HG02970 (cell line): ENCODE results near the gene DNALI1.
A peak's percentile ranks its signal among the peaks of the same experiment; 100 is the strongest.
"Not testable (repeated sequence)": the region's sequence is repeated elsewhere in the genome, so short reads cannot be mapped to it uniquely, and the experiment has no call there.

ENCODE experiments used
- ATAC-seq: cut with Tn5 transposase; IDR thresholded peaks from one replicate; pipeline ENCODE4 v1.9.1; 2021; ENCODE audit warnings: mild to moderate bottlenecking, moderate library complexity, moderate number of reproducible peaks; ENCODE audit not compliant: unreplicated experiment, low FRiP score

DNALI1 gene

GRCh38 chr1:37556712-37557196 is at the start of gene DNALI1:
DNALI1 (plus strand) TSS chr1:37556940; CDS start chr1:37556995, 55 bp downstream.
- ATAC-seq = no peak

DNA sequence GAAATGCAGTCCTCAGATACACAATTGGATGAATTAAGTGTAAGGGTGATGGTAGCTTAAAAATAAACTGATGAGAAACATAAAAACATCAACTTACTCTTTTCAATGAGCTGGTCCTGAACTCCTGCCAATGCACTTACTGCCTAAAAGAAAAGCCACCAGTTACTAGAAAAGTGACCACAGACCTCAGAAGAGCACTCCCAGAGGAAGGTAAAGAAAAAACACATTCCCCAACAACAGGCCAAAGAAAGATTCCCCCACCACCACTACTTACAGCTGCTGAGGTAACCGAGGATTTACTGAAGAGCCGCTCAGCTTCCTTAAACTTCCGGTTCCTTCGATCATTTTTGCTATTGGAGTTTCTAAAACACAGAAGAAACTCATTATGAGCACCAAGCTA is 47.6 kb upstream of the DNALI1 start:
- ATAC-seq = no peak

DNA sequence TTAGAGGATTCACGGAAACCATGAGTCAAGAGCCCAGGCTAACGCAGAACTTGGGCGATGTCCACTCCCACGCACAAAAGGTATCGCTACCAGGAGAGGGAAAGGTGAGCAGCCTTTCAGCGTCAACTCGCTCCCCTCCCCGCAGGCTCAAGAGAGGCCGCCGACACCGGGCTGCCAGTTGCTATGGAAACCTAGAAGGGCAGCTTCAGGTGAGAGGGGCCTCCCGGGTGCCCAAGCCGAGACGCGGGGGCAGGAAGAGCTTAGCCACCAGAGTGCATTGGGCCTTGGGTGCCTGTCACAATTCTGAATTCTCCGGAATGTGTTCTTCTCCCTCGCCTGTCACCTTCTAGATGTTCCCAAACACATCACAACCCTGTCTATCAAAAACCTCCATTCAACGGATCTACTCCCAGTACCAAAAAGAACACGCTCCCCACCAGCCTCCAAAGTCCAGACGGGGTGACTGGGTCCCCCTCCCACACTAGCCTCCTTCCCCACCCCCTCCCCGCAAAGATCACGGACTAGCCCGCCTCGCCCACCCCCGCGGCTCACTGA is 42.9 kb upstream of the DNALI1 start:
- no peak for ATAC-seq

DNA sequence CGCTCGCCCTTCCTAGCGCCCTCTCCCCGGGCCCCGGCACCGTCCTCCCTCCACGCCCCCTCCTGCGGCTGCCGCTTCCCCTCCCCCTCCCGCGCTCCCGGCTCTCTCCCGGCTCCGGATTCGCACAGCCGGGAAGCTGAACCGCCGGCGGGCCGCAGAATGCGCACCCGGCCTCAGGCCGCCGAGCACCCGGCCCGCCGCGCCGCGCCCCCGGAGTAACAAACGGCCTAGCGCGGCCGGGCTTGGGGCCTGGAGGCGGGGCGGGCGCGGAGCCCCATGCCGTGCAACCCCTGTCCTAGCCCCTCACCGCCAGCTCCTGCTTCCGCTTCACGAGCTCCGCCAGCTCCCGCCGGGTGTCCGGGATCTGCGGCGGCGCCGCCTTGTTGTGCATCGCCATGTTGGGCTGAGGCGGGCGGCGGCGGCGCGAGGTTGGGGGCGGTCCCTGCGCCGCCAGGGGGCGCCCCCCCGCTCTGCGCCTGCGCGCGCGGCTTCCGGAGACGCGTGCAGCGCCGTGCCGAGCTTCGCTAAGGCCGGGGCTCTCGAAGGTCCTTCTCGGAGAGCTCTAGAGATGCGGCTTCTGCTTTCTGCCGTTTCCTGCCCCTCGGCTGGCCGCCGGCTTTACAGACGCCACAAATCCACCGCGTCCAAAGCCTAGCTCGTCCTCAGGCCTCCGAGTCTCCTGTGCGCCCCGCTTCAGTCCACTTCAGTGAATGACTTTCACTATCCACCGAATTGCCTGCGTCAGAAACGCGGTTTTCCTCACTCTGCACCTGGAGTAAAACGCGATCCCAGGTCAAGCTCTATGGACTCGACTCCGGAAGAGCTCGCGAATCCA is 42.2 kb upstream of the DNALI1 start, which contains the start of gene MEAF6:
MEAF6 (minus strand) TSS at position 417 of the 835 bp plus-strand sequence; CDS start at position 397, 20 bp downstream.
- peak; percentile 92 for ATAC-seq

GRCh38 chr1:37515185-37516034 is 41.3 kb upstream of the DNALI1 start:
- ATAC-seq = no peak

DNA sequence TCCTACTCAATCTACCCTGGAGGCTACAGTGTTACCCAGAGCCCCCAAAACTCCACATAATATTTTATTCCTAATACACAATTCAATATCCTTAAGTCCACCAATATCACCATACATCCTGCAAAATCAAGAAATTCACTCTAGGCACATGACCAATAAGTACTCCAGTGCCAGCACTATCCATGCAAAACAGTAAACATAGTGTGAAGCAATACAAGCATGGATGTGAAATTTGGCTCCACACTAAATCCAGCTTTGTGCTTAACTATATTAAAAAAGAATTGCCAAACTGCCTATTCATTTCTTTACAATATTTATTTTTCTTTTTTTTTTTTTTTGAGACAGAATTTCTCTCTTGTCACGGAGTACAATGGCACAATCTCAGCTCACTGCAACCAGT is 39.2 kb upstream of the DNALI1 start:
- no peak for ATAC-seq

DNA sequence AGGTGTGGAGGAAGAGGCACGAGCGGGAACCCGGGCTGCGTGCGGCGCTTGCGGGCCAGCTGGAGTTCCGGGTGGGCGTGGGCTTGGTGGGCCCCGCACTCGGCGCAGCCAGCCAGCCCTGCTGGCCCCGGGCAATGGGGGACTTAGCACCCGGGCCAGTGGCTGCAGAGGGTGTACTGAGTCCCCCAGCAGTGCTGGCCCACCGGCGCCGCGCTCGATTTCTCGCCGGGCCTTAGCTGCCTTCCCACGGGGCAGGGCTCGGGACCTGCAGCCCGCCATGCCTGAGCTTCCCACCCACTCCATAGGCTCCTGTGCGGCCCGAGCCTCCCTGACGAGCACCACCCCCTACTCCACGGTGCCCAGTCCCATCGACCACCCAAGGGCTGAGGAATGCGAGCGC is 38.5 kb upstream of the DNALI1 start:
- not testable (repeated sequence) for ATAC-seq

GRCh38 chr1:37518929-37519328 is 37.8 kb upstream of the DNALI1 start:
- ATAC-seq = not testable (repeated sequence)

DNA sequence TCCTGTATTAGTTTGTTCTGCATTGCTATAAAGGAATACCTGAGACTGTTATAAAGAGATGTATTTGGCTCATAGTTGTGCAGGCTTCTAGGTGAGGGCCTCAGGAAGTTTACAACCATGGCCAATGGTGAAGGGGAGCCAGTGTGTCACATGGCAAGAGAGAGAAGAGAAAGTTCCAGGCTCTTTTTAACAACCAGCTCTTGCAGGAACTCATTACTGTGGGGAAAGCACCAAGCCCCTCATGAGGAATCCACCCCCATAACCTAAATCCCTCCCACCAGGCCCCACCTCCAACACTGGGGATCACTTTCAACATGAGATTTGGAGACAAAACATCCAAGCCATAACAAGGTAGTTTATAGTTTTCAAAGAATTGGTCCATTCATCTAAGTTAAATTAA is 37.1 kb upstream of the DNALI1 start:
- no peak for ATAC-seq

GRCh38 chr1:37529888-37530287 is 26.9 kb upstream of the DNALI1 start:
- ATAC-seq = not testable (repeated sequence)

DNA sequence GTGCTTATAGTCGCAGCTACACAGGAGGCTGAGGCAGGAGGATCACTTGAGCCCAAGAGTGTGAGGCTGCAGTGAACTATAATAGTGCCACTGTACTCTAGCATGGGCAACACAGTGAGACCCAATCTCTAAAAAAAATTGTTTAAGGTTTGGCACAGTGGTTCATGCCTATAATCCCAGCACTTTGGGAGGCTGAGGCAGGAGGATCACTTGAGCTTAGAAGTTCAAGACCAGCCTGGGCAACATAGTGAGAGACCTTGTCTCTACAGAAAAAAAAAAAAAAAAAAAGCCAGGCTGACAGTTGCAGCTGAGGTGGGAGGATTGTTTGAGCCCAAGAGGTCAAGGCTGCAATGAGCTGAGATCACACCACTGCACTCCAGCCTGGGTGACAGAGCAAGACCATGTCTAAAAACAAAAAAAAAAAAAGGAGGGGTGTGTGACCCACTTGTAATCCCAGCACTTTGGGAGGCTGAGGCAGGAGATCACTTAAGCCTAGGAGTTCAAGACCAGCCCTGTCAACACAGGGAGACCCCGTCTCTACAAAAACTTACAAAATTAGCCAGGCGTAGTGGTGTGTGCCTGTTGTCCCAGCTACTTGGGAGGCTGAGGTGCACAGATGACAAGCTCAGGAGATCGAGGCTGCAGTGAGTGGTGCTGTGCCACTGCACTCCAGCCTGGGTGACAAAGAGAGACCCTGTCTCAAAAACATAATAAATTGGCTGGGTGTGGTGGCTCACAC is 24.2 kb upstream of the DNALI1 start:
- ATAC-seq = not testable (repeated sequence)

- no peak for ATAC-seq
Observed at GRCh38 chr1:37533317-37534093, 23.2 kb upstream of the DNALI1 start.

DNA sequence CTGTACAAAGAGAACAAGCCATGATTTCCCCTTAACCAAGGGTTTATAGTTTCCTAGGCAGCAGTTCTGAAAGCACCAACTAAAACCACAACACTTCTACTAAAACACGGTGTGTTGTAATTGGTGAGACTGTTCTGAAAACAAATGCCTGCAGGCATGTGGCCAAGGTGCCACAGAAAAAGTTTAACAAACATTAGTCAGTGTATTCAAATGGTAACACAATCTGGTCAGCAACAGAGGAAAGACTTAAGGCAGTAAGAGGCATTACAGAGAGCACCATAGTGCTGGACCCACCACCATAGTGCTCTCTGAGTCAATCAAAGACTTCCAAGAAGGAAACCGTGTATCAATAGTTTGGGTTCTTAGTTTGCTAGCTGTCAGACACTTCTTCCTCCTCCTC is 19.4 kb upstream of the DNALI1 start:
- ATAC-seq = no peak

GRCh38 chr1:37539154-37539553 is 17.6 kb upstream of the DNALI1 start:
- ATAC-seq = not testable (repeated sequence)

DNA sequence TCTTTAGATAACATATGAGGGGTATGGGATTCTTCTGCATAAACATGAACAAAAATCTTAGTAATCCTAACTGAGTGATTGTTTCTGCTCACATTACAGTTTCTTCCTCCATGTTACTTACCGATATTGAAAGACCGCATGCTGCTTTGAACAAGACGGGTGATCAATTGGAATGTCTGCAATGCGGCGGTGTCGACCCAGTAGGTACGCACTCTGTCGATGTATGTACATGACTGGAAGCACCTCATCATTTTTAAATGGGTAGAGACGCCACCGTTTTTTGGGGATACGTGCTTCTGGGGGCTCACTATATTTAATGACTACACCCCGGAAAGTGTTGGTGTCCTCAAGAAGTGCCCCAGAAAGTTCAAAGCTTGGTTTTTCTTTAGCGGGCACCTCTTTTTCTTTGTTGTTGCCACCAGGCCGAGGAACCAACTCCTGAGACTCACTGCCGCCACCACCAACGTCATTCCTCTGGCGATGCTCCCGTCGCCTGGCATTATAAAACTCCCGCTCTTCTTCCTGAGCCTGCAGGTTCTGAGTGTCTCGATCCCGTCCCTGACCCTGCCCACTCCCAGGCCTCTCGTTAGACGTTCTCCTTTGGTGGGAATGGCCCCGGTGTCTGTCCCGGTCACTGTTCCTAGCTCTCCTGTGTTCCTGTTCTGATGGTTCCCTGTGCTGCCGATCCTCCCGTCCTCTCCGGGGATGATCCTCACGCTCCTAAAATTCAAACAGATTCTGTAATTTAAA is 16.5 kb upstream of the DNALI1 start:
- no peak for ATAC-seq

GRCh38 chr1:37544530-37544929 is 12.2 kb upstream of the DNALI1 start:
- ATAC-seq = no peak

DNA sequence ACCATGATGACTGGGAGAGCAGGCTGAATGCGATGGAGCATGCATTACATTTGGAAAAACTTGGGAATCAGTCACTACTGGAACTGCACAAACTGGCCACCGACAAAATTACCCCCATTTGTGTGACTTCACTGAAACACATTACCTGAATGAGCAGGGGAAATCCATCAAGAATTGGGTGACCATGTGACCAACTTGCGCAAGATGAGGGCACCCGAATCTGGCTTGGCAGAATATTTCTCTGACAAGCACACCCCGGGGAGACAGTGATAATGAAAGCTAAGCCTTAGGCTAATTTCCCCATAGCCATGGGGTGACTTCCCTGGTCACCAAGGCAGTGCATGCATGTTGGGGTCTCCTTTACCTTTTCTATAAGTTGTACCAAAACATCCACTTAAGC is 11.7 kb upstream of the DNALI1 start:
- ATAC-seq = no peak

- no peak for ATAC-seq
Observed at GRCh38 chr1:37549341-37549740, 7.4 kb upstream of the DNALI1 start.

DNA sequence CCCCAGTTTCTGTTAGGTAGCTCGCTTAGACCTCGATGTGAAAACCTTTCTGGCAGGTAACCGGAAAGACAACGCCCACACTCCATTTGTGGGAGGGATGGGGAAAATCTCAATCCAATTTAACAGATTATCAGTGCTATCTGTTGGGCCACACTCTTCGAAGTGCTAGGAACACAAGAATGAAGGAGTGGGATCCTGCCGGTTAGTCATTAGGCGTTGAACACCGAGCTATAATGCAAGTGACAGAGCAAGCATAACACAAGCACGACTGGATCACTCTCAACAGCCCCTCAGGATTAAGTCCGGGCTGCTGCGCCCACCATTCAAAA is 3.2 kb upstream of the DNALI1 start:
- ATAC-seq = no peak
